Astrocyte (in vitro differentiated cells and primary cell): Measurements from ENCODE around the gene HS3ST3A1.

Source experiments
- CTCF ChIP-seq: IDR thresholded peaks from 2 replicates; pipeline ENCODE4 v1.5.1; 2011; ENCODE audit warnings: low read depth, mild to moderate bottlenecking, inconsistent platforms, low read length, moderate library complexity; ENCODE audit not compliant: insufficient read depth
- EZH2 ChIP-seq: IDR thresholded peaks from 2 replicates; pipeline ENCODE4 v1.6.1; 2012; ENCODE audit warnings: mild to moderate bottlenecking, low read length, inconsistent platforms; ENCODE audit not compliant: insufficient read depth

GRCh38 chr17:13495423-13495822 lies 106.3 kb downstream of the HS3ST3A1 start:
- TF ChIP-seq CTCF (no peak), EZH2 (no peak)
